Measurements from ENCODE around the gene CCSAP.

DNA sequence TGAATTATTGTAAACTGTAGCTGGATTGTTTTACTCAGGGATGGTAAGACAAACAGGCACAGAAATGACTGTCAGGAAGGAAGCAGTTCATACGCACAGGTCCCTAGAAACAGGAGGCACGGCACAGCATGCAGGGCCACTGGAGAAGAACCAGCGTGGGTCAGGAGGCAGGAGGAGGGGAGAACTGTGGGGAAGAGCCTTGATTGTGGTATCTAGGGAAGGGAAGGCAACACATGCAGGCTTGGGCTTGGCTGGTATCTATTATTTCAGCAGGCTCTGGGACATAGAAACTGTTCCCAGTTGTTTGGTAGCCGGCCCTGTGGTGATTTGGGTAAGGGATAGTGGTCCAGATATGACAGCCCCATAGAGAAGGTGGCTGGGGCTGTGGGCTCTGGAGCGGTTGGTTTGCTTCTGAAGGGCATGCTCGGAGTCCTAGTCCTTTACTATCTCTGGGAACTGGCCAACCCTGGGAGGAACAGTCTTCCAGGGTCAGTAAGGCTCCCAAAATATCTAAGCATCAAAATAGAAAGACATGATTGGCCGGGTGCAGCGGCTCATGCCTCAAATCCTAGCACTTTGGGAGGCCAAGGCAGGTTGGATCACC, 43.1 kb upstream of the CCSAP start:
- TF ChIP-seq POLR2A (IDR thresholded peaks at IDR 0.05): no peak
- TF ChIP-seq CTCF (IDR thresholded peaks at IDR 0.05): no peak
